RWPE1 (cell line): ENCODE measurements around the gene OGDH.

Experiments
- CTCF ChIA-PET: fragments of 350-600 bp; sonication (Branson Sonifier 250); formaldehyde crosslinking; extraction: SDS; loops from one replicate; lab custom pipeline; 2021; lab: Yijun Ruan, JAX
- POLR2A ChIA-PET: fragments of 400-600 bp; formaldehyde crosslinking; extraction: SDS; loops from one replicate; lab custom pipeline; 2020; ENCODE audit warnings: antibody characterized with exemption; ENCODE audit not compliant: low non-redundant PET; lab: Yijun Ruan, JAX
- DNase-seq: peaks from one replicate; pipeline ENCODE4 v3.0.0; 2012; ENCODE audit warnings: low spot score
- H3K27ac ChIP-seq: fragments of 450-650 bp; 2 replicates; pipeline ENCODE4 v1.5.1; 2017
- TF ChIP-seq, protein P1 (sequence below): fragments of 450-650 bp; conservative IDR thresholded peaks from 2 replicates; pipeline ENCODE4 v1.5.1; 2017; ENCODE audit warnings: low read depth, mild to moderate bottlenecking

The OGDH gene

DNA sequence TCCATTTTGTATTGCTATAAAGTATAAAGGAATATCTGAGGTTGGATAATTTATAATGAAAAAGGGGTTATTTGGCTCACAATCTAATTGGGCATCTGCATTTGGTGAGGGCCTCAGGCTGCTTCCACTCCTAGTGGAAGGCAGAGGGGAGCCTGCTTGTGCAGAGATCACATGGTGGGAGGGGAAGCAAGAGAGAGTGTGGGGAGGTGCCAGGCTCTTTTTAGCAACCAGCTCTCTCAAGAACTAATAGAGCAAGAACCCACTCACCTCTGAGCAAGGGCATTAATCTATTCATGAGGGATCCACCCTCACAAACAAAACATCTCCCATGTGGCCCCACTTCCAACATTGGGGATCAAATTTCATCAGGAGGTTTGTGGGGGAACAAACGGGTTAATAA is 64.6 kb downstream of the OGDH start:
- CTCF ChIA-PET: no interaction called here
- TF ChIP-seq, protein P1, sequence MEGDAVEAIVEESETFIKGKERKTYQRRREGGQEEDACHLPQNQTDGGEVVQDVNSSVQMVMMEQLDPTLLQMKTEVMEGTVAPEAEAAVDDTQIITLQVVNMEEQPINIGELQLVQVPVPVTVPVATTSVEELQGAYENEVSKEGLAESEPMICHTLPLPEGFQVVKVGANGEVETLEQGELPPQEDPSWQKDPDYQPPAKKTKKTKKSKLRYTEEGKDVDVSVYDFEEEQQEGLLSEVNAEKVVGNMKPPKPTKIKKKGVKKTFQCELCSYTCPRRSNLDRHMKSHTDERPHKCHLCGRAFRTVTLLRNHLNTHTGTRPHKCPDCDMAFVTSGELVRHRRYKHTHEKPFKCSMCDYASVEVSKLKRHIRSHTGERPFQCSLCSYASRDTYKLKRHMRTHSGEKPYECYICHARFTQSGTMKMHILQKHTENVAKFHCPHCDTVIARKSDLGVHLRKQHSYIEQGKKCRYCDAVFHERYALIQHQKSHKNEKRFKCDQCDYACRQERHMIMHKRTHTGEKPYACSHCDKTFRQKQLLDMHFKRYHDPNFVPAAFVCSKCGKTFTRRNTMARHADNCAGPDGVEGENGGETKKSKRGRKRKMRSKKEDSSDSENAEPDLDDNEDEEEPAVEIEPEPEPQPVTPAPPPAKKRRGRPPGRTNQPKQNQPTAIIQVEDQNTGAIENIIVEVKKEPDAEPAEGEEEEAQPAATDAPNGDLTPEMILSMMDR: no peak
- no peak for DNase-seq
- POLR2A ChIA-PET: no interaction called here
- H3K27ac ChIP-seq: 0 out of 2 replicates have a peak overlapping the region, but pooled peaks have one; percentile 8

DNA sequence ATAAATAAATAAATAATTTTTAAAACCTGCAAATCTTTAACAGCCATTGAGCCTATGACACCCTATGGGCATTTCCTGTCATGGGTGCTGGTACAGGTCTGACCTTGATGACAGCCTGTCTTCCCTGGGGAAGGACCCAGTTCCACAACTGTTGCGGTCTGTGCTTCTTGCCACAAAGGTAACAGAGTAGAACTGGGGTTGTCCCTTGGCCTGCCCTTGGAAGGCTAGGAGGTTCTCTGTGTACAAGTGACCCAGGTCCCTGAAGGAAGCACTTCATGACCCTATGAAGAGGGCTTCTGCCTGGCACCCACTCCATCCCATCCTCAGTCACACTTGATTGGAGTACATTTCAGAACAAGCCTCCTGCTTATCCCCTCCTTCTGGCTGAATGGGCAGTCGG is 66.9 kb downstream of the OGDH start:
- POLR2A ChIA-PET: no interaction called here
- peak overlapping the region; percentile 53; the same call in 1 of the 2 replicates for H3K27ac ChIP-seq
- no peak for DNase-seq
- TF ChIP-seq, protein P1: no peak
- CTCF ChIA-PET: no interaction called here

DNA sequence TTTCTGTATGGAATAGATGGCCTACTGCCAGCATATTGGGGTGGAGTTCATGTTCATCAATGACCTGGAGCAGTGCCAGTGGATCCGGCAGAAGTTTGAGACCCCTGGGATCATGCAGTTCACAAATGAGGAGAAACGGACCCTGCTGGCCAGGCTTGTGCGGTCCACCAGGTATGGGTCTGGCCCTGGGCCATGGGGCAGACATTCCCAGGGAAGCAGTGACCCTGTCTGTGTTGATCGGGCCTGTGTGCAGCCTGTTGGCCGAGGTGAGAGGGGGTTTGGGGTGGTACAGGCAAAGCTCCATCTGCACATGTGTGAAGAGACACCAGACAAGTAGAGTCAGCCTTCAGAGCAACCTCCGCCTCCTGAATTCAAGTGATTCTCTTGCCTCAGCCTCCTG is 67.3 kb downstream of the OGDH start:
- H3K27ac ChIP-seq: peak overlapping the region; percentile 53
- DNase-seq: no peak
- CTCF ChIA-PET: no interaction called here
- TF ChIP-seq, protein P1: no peak
- POLR2A ChIA-PET: no interaction called here

DNA sequence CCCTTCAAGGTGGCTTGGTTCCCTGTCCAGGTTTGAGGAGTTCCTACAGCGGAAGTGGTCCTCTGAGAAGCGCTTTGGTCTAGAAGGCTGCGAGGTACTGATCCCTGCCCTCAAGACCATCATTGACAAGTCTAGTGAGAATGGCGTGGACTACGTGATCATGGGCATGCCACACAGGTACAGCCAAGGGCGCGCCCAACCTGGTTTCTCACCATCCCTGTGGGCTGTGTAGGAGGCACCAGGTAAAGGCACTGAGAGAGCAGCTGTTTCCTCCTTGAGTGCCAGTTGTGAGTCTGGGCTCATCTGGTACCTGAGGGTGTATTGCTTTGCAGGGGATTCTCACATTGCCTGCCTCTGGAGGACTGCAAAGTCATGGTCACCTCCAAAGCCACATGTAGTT is 68.0 kb downstream of the OGDH start:
- DNase-seq: no peak
- ChIA-PET POLR2A (no interaction called here), CTCF (no interaction called here)
- peak overlapping the region; percentile 53 for H3K27ac ChIP-seq
- TF ChIP-seq, protein P1: no peak

DNA sequence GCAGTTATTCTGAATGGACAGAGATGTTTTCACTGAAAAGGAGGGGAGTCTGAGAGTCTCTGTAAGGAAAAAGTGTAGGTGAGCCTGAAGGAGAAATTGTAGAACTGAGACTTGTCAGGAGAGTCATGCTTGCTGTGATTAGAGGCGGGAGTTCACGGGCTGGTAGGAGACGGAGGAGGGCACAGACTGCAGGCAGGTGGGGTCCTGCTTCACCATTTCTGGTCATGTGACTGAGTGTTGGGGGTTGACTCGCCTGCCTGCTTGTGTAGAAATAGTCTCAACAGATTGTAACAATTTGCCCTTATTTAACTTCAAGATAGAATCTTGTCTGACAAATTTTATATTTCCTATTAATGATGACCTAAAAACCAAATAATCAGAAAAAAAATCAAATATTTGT is 70.3 kb downstream of the OGDH start:
- POLR2A ChIA-PET: no interaction called here
- TF ChIP-seq, protein P1: no peak
- DNase-seq: no peak
- CTCF ChIA-PET: no interaction called here
- peak overlapping the region; percentile 53 for H3K27ac ChIP-seq

DNA sequence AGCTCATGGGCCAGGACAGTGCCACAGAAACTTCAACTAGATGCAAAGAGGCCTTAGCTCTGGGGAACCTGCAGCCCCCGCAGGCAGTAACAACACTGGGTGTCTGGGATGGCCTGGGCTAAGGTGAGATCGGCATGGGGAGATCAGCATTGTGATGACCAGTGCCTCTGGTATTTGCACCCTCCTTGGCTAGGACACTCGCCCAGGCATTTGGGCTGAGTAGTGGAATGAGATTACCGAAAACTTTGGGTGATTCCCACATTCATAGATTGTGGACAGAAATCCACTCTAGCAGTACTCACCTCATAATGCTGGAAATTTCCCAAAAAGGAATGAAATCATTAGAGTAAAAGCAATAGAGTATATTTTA is 71.7 kb downstream of the OGDH start:
- peak overlapping the region; percentile 93 for H3K27ac ChIP-seq
- POLR2A ChIA-PET: no interaction called here
- TF ChIP-seq, protein P1: no peak
- CTCF ChIA-PET: no interaction called here
- DNase-seq: peak; percentile 22
